ENCODE results near the gene MPZL1. TPM values are rescaled to one million over a fixed set of nuclear protein-coding genes. Genes with fewer than 3 reads are reported as not detected.

The MPZL1 gene
- total and polyA plus RNA-seq, 2 donors (not counting 3 experiments of a cell fraction or from before 2014, with no cell fraction given), result 41.7 to 99.1 TPM

DNA sequence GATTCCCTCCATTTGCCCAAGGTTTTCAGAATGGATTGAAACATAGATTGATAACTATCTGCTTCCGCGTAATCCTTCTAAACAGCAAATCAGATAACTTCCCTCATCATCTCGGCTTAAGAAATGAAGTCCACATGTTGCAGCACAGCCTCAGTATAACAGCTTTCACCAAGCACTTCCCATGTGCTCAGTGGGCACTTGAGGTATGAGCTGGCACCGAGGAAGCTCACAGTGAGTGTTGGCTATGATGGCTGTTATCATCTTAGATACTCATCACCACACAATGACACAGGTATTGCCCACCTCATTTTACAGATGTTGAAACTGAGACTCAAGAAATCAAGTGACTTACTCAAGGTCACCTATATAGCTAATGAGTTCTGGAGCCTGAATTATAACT is 48.5 kb upstream of the MPZL1 start:
- TF ChIP-seq FOS (IDR thresholded peaks at IDR 0.05; ENCODE audit: borderline replicate concordance, insufficient read depth, low read length) (no peak), MYC (IDR thresholded peaks at IDR 0.05; ENCODE audit: low read depth, low read length) (no peak), POLR2A (IDR thresholded peaks at IDR 0.05; ENCODE audit: low read depth, low read length) (no peak), POLR2AphosphoS5 (IDR thresholded peaks at IDR 0.05; ENCODE audit: insufficient read depth, low read depth, low read length) (no peak), JUN (IDR thresholded peaks at IDR 0.05; ENCODE audit: borderline replicate concordance, insufficient read depth, insufficient read length, low read depth) (no peak), GATA2 (IDR thresholded peaks at IDR 0.05; ENCODE audit: insufficient read depth, insufficient read length, low read depth, low read length) (no peak), EZH2 (IDR thresholded peaks at IDR 0.05; ENCODE audit: borderline replicate concordance, low read depth, low read length, severe bottlenecking) (no peak)
- TF ChIP-seq, protein P1, sequence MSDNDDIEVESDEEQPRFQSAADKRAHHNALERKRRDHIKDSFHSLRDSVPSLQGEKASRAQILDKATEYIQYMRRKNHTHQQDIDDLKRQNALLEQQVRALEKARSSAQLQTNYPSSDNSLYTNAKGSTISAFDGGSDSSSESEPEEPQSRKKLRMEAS (IDR thresholded peaks at IDR 0.05; ENCODE audit: insufficient read depth, insufficient read length), result no peak
- TF ChIP-seq, protein P2, sequence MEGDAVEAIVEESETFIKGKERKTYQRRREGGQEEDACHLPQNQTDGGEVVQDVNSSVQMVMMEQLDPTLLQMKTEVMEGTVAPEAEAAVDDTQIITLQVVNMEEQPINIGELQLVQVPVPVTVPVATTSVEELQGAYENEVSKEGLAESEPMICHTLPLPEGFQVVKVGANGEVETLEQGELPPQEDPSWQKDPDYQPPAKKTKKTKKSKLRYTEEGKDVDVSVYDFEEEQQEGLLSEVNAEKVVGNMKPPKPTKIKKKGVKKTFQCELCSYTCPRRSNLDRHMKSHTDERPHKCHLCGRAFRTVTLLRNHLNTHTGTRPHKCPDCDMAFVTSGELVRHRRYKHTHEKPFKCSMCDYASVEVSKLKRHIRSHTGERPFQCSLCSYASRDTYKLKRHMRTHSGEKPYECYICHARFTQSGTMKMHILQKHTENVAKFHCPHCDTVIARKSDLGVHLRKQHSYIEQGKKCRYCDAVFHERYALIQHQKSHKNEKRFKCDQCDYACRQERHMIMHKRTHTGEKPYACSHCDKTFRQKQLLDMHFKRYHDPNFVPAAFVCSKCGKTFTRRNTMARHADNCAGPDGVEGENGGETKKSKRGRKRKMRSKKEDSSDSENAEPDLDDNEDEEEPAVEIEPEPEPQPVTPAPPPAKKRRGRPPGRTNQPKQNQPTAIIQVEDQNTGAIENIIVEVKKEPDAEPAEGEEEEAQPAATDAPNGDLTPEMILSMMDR (IDR thresholded peaks at IDR 0.05; ENCODE audit: extremely low read depth in 1 of 2, insufficient read depth in 1 of 2, low read depth in 1 of 2, low read length in 2 of 2), result no peak
- intact Hi-C loops (cut with micrococcal nuclease), result no loop called here
- ChIA-PET POLR2A (no interaction called here), CTCF (interaction anchor here (0.9 to 2.6 kb wide), 2 partner anchors 15 to 18 kb away, joined by 3 to 8 read pairs; no protein-coding TSS in a partner anchor)
- peaks cover 3 to 7% of the 10 kb centered on the region in 2 experiments for H3K27me3 ChIP-seq (ENCODE audit: control insufficient read depth in 2 of 2, insufficient read depth in 2 of 2, low read length in 2 of 2)
- H3K36me3 ChIP-seq (ENCODE audit: control insufficient read depth in 2 of 2, extremely low read depth in 1 of 2, insufficient read depth in 2 of 2, low read length in 2 of 2), result no peaks in the 10 kb centered on the region
- no peak overlapping the region for H3K4me3 ChIP-seq (replicated peaks in 1 of 3; ENCODE audit: insufficient read depth in 1 of 3, low read depth in 1 of 3, low read length in 3 of 3)
- no peaks in the 10 kb centered on the region for H4K20me1 ChIP-seq (replicated peaks; ENCODE audit: control insufficient read depth, extremely low read depth, insufficient read depth, low read length)
- H3K9ac ChIP-seq (replicated peaks; ENCODE audit: extremely low read depth, insufficient read depth, low read length), result no peak overlapping the region
- no peak overlapping the region for H3K4me2 ChIP-seq (ENCODE audit: insufficient read depth, low read length)
- dilution Hi-C loops (cut with MboI; ENCODE audit: extremely low pct_ligation_motif_present, low sequenced_read_pairs), result no loop called here
- H3K9me3 ChIP-seq (replicated peaks; ENCODE audit: control insufficient read depth, insufficient read depth, low read length), result no peaks in the 10 kb centered on the region
- no peak overlapping the region for H3K27ac ChIP-seq (ENCODE audit: insufficient read depth, low read depth, low read length)
- no peaks in the 10 kb centered on the region for H3K4me1 ChIP-seq (ENCODE audit: control insufficient read depth, extremely low read depth, insufficient read depth, low read length)
- FAIRE-seq, result no peak
- no peaks in the 10 kb centered on the region for H3K9me1 ChIP-seq (replicated peaks; ENCODE audit: control insufficient read depth, extremely low read depth, insufficient read depth, low read length)
- no peak overlapping the region for H2AFZ ChIP-seq (ENCODE audit: low read depth, low read length)
- H3K79me2 ChIP-seq (ENCODE audit: control insufficient read depth, insufficient read depth, low read length), result no peaks in the 10 kb centered on the region
- BruUV-seq (replicated peaks), result no TSS peak
- no peak for DNase-seq (ENCODE audit: low read depth, low spot score)
